OCI-LY1 (cell line): ENCODE measurements around the gene RBKS.

ENCODE experiments used
- CTCF ChIP-seq: fragments of 200-600 bp; sonication (generic), shearing (Covaris generic); IDR thresholded peaks from 2 replicates; pipeline ENCODE4 v1.5.1; 2017; ENCODE audit warnings: mild to moderate bottlenecking, antibody characterized with exemption, low read length, moderate library complexity, mixed read lengths
- EZH2 ChIP-seq: fragments of 200-600 bp; sonication (generic), shearing (Covaris generic); IDR thresholded peaks from 2 replicates; pipeline ENCODE4 v1.8.0; 2017; ENCODE audit warnings: borderline replicate concordance, mixed run types, mild to moderate bottlenecking, antibody characterized with exemption, low read length, moderate library complexity, mixed read lengths

- TF ChIP-seq CTCF = no peak
- TF ChIP-seq EZH2 = no peak
Measured at GRCh38 chr2:27737676-27738348, 152.4 kb downstream of the RBKS start.
